ENCODE data around the gene CIAO2B. TPM values are rescaled to one million over a fixed set of nuclear protein-coding genes. Genes with fewer than 3 reads are reported as not detected.
"Not testable (repeated sequence)": the region's sequence is repeated elsewhere in the genome, so short reads cannot be mapped to it uniquely, and the experiment has no call there.

The CIAO2B gene
- total RNA-seq (2014; rRNA removed; shearing (Covaris generic)), result 127 and 129 TPM in 2 replicates

GRCh38 chr16:66934138-66934838 is at the start of gene CIAO2B:
Gene CIAO2B, minus strand, starts transcription at chr16:66934402. Its CDS starts 38 bp downstream, at chr16:66934364.
- DNase-seq (ENCODE audit: low read depth), result peak; percentile 89

- no peak for DNase-seq (ENCODE audit: low read depth)
Measured at GRCh38 chr16:66983033-66983432, 48.8 kb upstream of the CIAO2B start.

- DNase-seq (ENCODE audit: low read depth), result peak; percentile 30
Measured at GRCh38 chr16:66979011-66979717, 45.0 kb upstream of the CIAO2B start.

GRCh38 chr16:66977341-66978113 is 43.3 kb upstream of the CIAO2B start:
- peak; percentile 81 for DNase-seq (ENCODE audit: low read depth)

GRCh38 chr16:66976746-66977145 is 42.5 kb upstream of the CIAO2B start:
- DNase-seq (ENCODE audit: low read depth), result no peak

- DNase-seq (ENCODE audit: low read depth), result no peak
Measured at GRCh38 chr16:66975302-66975893, 41.2 kb upstream of the CIAO2B start.

GRCh38 chr16:66974932-66975246 is 40.7 kb upstream of the CIAO2B start:
- DNase-seq (ENCODE audit: low read depth), result not testable (repeated sequence)

- DNase-seq (ENCODE audit: low read depth), result not testable (repeated sequence)
Measured at GRCh38 chr16:66974156-66974931, 40.1 kb upstream of the CIAO2B start.

- no peak for DNase-seq (ENCODE audit: low read depth)
Measured at GRCh38 chr16:66973716-66974115, 39.5 kb upstream of the CIAO2B start.

GRCh38 chr16:66972983-66973382 is 38.8 kb upstream of the CIAO2B start:
- DNase-seq (ENCODE audit: low read depth), result no peak

- DNase-seq (ENCODE audit: low read depth), result peak; percentile 35
Measured at GRCh38 chr16:66970775-66971720, 36.8 kb upstream of the CIAO2B start.

- DNase-seq (ENCODE audit: low read depth), result no peak
Measured at GRCh38 chr16:66968847-66969246, 34.6 kb upstream of the CIAO2B start.

- DNase-seq (ENCODE audit: low read depth), result no peak
Measured at GRCh38 chr16:66964049-66964448, 29.8 kb upstream of the CIAO2B start.

GRCh38 chr16:66961914-66962313 is 27.7 kb upstream of the CIAO2B start:
- DNase-seq (ENCODE audit: low read depth), result no peak

GRCh38 chr16:66961065-66961744 is 27.0 kb upstream of the CIAO2B start, which contains the start of gene CES3:
Gene CES3, plus strand, starts transcription at chr16:66961266. Its CDS starts 42 bp downstream, at chr16:66961308.
- DNase-seq (ENCODE audit: low read depth), result peak; percentile 61

GRCh38 chr16:66960270-66960669 is 26.1 kb upstream of the CIAO2B start:
- DNase-seq (ENCODE audit: low read depth), result no peak

- no peak for DNase-seq (ENCODE audit: low read depth)
Measured at GRCh38 chr16:66959704-66960161, 25.5 kb upstream of the CIAO2B start.

- no peak for DNase-seq (ENCODE audit: low read depth)
Measured at GRCh38 chr16:66958857-66959703, 24.9 kb upstream of the CIAO2B start.

GRCh38 chr16:66956154-66956457 is 21.9 kb upstream of the CIAO2B start:
- not testable (repeated sequence) for DNase-seq (ENCODE audit: low read depth)

Measured in Daoy (cell line).